T-helper 17 cell (primary cell): ENCODE data around the gene LMTK2. TPM values are rescaled to one million over a fixed set of nuclear protein-coding genes. Genes with fewer than 3 reads are reported as not detected.

Source experiments
- ATAC-seq: fragments of 150-1000 bp; cut with Tn5 transposase; 2 replicates; pipeline ENCODE4 v1.10.0; 2021; ENCODE audit warnings: mild to moderate bottlenecking, moderate library complexity
- DNase-seq, 3 donors: peaks; one replicate each; pipeline versions ENCODE4 v3.0.0 to v3.0.0-alpha.2; 2020 to 2021
- H3K9me3 ChIP-seq: one replicate; pipeline ENCODE4 v1.7.0; 2013; ENCODE audit warnings: low read length, mild to moderate bottlenecking; ENCODE audit not compliant: control insufficient read depth, poor library complexity, severe bottlenecking
- H3K27ac Mint-ChIP-seq: one replicate; pipeline ENCODE4 v1.8.0; 2022; ENCODE audit warnings: mild to moderate bottlenecking, moderate library complexity, mixed read lengths
- H3K27me3 Mint-ChIP-seq: one replicate; pipeline ENCODE4 v1.8.0; 2022; ENCODE audit warnings: mixed read lengths
- H3K36me3 Mint-ChIP-seq: one replicate; pipeline ENCODE4 v1.8.0; 2022; ENCODE audit warnings: low read depth, mixed read lengths
- H3K4me1 Mint-ChIP-seq: one replicate; pipeline ENCODE4 v1.8.0; 2022; ENCODE audit warnings: mild to moderate bottlenecking, mixed read lengths
- H3K4me3 Mint-ChIP-seq: one replicate; pipeline ENCODE4 v1.8.0; 2022; ENCODE audit warnings: mild to moderate bottlenecking, moderate library complexity, mixed read lengths
- total RNA-seq, 4 donors: library from RNA in 2 of 4; stranded (reverse) in 2 of 4; gene quantifications; one replicate each; pipeline ENCODE4 v1.2.3 and lab custom pipeline; 2022 to 2026

The LMTK2 gene
- total RNA-seq, 2 donors from 2014 or later, result 16.6 to 35.0 TPM

DNA sequence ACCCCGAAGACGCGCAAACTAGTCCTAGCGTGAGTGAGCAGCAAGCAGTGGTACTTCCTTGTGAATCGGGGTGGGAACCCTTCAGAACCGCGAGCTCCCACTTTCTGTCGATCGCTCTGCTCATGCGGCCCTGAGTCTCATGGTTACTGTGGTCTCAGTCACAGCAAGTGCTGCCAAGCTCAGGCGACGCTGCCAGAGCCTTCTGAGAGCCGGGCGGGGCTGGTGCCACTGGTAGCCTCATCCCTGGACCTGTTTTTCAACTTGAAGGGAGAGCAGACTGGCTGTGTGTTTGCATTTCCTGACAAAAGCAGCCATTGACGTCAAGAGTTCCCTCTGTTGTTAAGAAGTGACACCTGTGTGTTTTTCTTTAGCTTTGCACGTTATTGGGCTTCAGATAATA is 71.7 kb downstream of the LMTK2 start:
- Mint-ChIP-seq H3K27me3 (no peaks in the 10 kb centered on the region), H3K4me3 (no peak overlapping the region), H3K36me3 (peaks cover 6% of the 10 kb centered on the region), H3K4me1 (peaks cover 7% of the 10 kb centered on the region), H3K27ac (no peak overlapping the region)
- ATAC-seq (no peak), DNase-seq (no peak)
- H3K9me3 ChIP-seq, result no peaks in the 10 kb centered on the region

DNA sequence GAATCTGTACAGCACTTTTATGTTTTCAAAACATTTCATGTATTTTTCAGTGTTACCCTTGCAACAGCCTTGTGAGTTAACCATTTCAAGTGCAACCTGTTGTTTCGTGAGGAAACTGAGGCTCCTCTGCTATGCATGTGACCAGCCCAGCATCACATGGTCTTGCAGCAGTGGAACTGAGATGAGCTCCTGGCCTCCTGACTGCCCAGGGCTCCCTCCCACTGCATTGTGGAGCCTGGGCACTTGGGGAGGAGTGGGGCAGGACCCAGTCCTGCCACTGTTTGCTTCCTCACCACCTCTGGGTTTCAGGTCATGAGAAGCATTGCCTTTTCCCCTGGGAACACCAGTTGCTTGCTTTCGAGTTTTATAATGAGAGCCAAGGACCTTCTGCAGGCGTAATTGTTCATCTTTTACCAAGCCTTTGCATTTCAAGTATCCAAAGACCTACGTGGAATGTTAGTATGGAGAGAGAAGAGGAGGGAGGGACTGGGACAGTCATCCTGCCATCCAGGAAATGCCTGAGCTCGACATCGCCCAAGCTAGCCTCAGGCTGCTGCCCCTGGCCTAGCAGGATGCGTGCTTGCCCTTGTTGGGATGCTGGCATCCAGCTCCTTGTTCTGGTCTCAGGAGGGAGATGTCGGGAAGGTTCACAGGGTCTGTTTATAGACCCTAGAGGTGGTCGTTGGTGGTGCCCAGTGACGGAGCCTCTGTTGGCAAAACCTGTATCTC is 72.3 kb downstream of the LMTK2 start:
- DNase-seq (no peak), ATAC-seq (no peak)
- no peaks in the 10 kb centered on the region for H3K9me3 ChIP-seq
- Mint-ChIP-seq H3K4me3 (no peak overlapping the region), H3K36me3 (peaks cover 6% of the 10 kb centered on the region), H3K27ac (no peak overlapping the region), H3K27me3 (no peaks in the 10 kb centered on the region), H3K4me1 (peaks cover 7% of the 10 kb centered on the region)

DNA sequence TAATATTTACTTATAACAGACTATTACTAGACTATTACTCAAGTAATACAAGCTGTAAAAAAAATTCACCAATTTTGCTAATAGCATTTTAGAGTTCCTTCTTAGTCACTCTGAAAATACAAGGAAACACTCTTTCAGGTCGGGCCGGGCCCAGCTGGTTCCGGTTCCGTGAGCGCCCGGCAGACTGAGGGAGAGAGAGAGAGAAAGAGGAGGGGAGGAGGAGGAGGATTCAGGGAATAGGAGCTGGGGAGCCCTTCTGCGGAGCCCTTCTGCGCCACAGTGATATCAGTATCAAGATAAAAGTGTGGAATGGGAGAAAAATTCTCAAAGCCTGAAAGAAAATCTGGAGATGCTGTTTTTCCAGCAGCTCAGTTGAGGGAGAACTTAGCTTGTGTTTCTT is 74.1 kb downstream of the LMTK2 start:
- DNase-seq (no peak), ATAC-seq (no peak)
- Mint-ChIP-seq H3K27me3 (no peaks in the 10 kb centered on the region), H3K4me3 (no peak overlapping the region), H3K27ac (no peak overlapping the region), H3K4me1 (peaks cover 2% of the 10 kb centered on the region), H3K36me3 (no peaks in the 10 kb centered on the region)
- H3K9me3 ChIP-seq, result no peaks in the 10 kb centered on the region

DNA sequence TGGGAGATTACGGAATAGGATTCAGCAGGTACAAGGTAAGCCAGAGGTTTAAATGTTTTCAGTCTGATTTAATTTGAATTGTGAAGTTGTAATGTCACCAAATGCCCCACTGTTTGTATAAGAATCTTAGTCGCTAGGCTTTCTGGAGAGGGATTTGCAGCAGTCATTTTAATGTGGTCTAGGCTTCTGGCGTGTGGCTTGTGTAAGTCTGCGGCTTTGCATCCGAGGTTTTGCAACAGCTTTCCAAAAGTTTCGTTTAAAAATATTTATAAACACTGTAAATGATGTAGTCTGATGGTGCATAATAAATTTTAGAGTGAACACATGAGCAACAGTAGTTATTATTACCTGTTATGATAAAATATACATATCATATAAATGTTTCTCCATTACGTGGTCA is 78.4 kb downstream of the LMTK2 start:
- ATAC-seq, result no peak

DNA sequence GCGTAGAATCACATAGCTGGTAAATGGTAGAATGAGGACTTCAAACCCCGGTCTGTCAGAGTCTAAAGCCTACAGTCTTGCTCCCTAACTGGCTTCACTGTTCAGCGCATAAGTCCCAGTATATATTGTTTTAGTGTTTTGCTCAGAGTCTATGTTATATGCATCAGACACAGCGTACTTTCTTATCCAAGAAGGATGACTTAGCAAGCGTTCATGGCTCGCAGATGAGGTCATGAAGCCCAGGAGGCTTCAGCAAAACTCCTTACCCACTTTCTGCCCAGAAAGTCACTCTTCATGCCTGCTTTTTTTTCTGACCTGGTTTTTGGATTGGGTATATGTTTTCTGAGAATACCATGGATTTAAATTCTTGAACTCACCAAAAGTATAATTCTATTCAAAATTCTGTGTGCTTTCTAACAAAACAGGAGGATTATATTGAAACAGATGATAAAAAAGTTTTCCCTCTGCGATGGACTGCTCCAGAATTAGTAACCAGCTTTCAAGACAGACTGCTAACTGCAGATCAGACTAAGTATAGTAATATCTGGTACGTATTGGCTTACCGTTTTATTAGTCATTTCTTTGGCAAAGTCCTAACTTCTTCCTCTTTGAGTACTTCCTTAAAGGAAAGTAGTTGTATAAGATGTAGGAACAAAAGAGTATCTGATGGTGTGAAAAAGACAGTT is 79.9 kb downstream of the LMTK2 start:
- Mint-ChIP-seq H3K27me3 (no peaks in the 10 kb centered on the region), H3K4me3 (no peak overlapping the region), H3K36me3 (peaks cover 7% of the 10 kb centered on the region), H3K4me1 (peaks cover 7% of the 10 kb centered on the region), H3K27ac (no peak overlapping the region)
- DNase-seq (no peak), ATAC-seq (no peak)
- no peaks in the 10 kb centered on the region for H3K9me3 ChIP-seq

More for the DNA sequence above, 78.4 kb downstream of the LMTK2 start:
- no peak overlapping the region for H3K4me3 Mint-ChIP-seq
- H3K9me3 ChIP-seq, result no peaks in the 10 kb centered on the region
- DNase-seq, result no peak
- H3K4me1 Mint-ChIP-seq, result peaks cover 5% of the 10 kb centered on the region
- H3K36me3 Mint-ChIP-seq, result peaks cover 5% of the 10 kb centered on the region
- H3K27me3 Mint-ChIP-seq, result no peaks in the 10 kb centered on the region
- H3K27ac Mint-ChIP-seq, result no peak overlapping the region

DNA sequence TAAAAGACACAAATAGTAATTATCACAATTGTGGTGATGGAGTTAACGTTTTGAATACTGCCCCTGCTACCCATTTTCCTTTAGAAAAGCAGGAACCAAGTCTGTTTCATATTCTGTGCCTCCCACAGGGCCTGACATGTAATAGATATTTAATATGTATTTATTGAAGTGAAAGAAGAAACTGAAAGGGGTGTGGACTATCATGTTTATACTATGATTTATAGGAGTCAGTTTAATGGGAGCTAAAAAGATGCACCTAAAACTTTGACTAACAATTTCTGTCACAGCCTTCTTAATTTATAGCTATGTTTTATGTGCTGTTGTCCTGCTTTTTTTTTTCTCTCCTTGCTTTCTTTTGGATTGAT is 80.5 kb downstream of the LMTK2 start:
- H3K27ac Mint-ChIP-seq, result peak overlapping the region; percentile 3
- no peak overlapping the region for H3K4me3 Mint-ChIP-seq
- peaks cover 6% of the 10 kb centered on the region for H3K4me1 Mint-ChIP-seq
- DNase-seq, result no peak
- H3K36me3 Mint-ChIP-seq, result peaks cover 7% of the 10 kb centered on the region
- H3K9me3 ChIP-seq, result no peaks in the 10 kb centered on the region
- no peak for ATAC-seq
- no peaks in the 10 kb centered on the region for H3K27me3 Mint-ChIP-seq

DNA sequence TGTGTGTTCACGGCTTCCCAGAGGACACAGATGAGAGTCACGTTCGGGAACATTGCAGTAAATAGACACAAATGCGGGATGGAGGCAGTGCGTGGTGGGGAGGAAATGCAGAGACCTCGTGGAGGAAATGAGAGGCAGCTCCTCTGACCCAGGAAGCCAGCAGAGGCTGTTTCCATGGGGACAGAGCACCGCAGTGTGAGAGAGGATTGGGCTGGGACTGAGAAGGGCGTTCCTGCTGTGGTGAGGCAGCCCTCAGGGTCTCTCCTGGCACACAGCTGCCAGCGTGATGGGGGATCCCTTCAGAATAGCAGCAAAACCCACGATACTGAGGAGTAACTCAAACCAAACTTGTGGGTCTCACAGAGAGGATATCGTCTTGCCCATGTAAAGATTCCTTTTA is 82.9 kb downstream of the LMTK2 start:
- Mint-ChIP-seq H3K27me3 (no peaks in the 10 kb centered on the region), H3K36me3 (peaks cover 7% of the 10 kb centered on the region), H3K27ac (peak overlapping the region; percentile 1), H3K4me1 (peaks cover 5% of the 10 kb centered on the region), H3K4me3 (no peak overlapping the region)
- no peak for ATAC-seq
- no peaks in the 10 kb centered on the region for H3K9me3 ChIP-seq
- no peak for DNase-seq

DNA sequence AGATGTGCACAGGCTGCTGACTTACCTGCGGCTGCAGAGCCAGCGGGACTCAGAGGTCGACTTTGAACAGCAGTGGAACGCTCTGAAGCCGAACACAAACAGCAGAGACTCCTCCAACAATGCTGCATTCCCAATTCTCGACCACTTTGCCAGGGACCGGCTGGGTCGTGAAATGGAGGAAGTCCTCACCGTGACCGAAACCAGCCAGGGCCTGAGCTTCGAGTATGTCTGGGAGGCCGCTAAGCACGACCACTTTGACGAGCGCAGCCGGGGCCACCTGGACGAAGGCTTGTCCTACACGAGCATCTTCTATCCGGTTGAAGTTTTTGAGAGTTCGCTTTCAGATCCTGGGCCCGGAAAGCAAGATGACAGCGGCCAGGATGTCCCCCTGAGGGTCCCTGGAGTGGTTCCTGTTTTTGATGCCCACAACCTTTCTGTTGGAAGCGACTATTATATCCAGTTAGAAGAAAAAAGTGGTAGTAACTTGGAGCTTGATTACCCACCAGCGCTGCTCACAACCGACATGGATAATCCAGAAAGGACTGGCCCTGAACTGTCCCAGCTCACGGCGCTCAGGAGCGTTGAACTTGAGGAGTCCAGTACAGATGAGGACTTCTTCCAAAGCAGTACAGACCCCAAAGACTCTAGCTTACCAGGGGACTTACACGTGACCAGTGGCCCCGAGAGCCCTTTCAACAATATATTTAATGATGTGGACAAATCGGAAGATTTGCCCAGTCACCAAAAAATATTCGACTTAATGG is 85.2 kb downstream of the LMTK2 start:
- Mint-ChIP-seq H3K4me3 (no peak overlapping the region), H3K27ac (peak overlapping the region; percentile 19), H3K27me3 (no peaks in the 10 kb centered on the region), H3K36me3 (peaks cover 7% of the 10 kb centered on the region), H3K4me1 (peaks cover 9% of the 10 kb centered on the region)
- DNase-seq, result no peak
- no peaks in the 10 kb centered on the region for H3K9me3 ChIP-seq
- no peak for ATAC-seq

DNA sequence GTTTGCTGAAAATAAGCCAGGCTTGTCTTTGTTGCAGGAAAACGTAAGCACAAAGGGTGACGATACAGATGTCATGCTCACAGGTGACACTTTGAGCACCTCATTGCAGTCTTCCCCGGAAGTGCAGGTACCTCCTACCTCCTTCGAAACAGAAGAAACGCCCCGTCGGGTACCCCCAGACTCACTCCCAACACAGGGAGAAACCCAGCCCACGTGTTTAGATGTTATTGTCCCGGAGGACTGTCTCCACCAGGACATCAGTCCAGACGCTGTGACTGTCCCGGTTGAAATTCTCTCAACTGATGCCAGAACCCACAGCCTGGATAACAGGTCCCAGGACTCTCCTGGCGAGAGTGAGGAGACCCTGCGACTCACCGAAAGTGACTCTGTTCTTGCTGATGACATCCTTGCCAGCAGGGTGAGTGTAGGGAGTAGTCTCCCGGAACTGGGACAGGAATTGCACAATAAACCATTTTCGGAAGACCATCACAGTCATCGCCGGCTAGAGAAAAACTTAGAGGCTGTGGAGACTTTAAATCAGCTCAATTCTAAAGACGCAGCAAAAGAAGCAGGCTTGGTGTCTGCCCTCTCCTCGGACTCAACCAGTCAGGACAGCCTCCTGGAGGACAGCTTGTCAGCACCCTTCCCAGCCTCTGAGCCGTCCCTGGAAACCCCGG is 86.3 kb downstream of the LMTK2 start:
- Mint-ChIP-seq H3K36me3 (peaks cover 6% of the 10 kb centered on the region), H3K4me3 (no peak overlapping the region), H3K27me3 (no peaks in the 10 kb centered on the region), H3K27ac (no peak overlapping the region), H3K4me1 (peaks cover 9% of the 10 kb centered on the region)
- ATAC-seq (no peak), DNase-seq (no peak)
- H3K9me3 ChIP-seq, result no peaks in the 10 kb centered on the region

DNA sequence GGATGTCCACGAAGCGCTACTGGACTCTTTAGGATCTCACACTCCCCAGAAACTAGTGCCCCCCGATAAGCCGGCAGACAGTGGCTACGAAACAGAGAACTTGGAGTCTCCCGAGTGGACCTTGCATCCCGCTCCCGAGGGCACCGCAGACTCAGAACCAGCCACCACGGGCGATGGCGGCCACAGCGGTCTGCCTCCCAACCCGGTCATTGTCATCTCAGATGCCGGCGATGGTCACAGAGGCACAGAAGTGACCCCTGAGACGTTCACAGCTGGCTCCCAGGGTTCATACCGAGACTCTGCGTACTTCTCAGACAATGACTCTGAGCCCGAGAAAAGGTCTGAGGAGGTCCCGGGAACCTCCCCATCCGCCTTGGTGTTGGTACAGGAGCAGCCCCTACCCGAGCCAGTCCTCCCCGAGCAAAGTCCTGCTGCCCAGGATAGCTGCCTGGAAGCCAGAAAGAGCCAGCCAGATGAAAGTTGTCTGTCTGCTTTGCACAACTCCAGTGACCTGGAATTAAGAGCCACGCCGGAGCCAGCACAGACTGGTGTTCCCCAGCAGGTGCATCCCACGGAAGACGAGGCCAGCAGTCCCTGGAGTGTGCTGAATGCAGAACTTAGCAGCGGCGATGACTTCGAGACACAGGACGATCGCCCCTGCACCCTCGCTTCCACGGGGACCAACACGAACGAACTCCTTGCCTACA is 87.0 kb downstream of the LMTK2 start:
- Mint-ChIP-seq H3K4me1 (peaks cover 9% of the 10 kb centered on the region), H3K27me3 (no peaks in the 10 kb centered on the region), H3K4me3 (no peak overlapping the region), H3K36me3 (peaks cover 4% of the 10 kb centered on the region), H3K27ac (no peak overlapping the region)
- no peak for ATAC-seq
- H3K9me3 ChIP-seq, result no peaks in the 10 kb centered on the region
- DNase-seq, result no peak

DNA sequence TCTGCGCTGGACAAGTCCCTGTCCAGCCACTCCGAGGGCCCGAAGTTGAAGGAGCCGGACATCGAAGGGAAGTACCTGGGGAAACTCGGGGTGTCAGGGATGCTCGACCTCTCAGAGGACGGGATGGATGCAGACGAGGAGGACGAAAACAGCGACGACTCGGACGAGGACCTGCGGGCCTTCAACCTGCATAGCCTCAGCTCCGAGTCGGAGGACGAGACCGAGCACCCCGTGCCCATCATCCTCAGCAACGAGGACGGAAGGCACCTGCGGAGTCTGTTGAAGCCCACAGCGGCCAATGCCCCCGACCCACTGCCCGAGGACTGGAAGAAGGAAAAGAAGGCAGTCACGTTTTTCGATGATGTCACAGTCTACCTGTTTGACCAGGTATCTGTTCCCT is 87.5 kb downstream of the LMTK2 start:
- H3K9me3 ChIP-seq, result no peaks in the 10 kb centered on the region
- ATAC-seq (no peak), DNase-seq (no peak)
- no peak overlapping the region for H3K4me3 Mint-ChIP-seq
- H3K4me1 Mint-ChIP-seq, result peaks cover 9% of the 10 kb centered on the region
- H3K36me3 Mint-ChIP-seq, result peaks cover 4% of the 10 kb centered on the region
- no peak overlapping the region for H3K27ac Mint-ChIP-seq
- H3K27me3 Mint-ChIP-seq, result no peaks in the 10 kb centered on the region

DNA sequence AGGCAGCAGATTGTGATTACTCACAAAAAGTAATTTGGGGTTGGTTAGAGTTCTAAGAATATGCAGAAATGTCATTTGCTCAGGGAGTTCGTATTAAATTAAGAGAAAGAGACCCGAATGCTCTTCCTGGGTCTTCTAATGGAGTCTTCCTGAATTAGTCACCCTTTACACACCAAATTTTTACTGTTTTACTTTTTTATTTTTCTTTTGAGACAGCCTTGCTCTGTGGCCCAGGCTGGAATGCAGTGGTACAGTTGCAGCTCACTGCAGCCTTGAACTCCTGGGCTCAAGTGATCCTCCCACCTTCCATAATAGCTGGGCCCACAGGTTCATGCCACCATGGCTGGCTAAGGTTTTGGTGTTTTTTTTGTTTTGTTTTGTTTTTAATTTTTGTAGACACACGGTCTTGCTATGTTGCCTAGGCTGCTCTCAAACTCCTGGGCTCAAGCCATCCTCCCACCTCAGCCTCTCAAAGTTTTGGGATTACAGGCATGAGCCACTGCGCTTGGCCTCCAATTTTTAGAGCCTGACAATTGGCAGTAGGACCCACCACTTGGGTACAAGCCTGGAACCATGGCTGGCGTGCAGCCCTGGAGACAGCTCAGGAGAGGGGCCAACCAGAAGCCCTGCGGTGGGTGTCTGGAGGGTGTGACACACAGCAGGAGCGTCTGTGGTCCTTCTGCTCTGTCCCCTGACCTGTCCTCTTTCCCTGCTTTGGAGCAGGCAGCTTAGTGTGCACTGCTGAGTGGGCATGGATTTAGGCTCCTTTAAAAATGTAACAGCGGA is 88.2 kb downstream of the LMTK2 start:
- no peak for DNase-seq
- H3K4me3 Mint-ChIP-seq, result no peak overlapping the region

More for the DNA sequence above, 88.2 kb downstream of the LMTK2 start:
- H3K27me3 Mint-ChIP-seq, result no peaks in the 10 kb centered on the region
- peak overlapping the region; percentile 51 for H3K27ac Mint-ChIP-seq
- no peaks in the 10 kb centered on the region for H3K9me3 ChIP-seq
- peaks cover 4% of the 10 kb centered on the region for H3K36me3 Mint-ChIP-seq
- H3K4me1 Mint-ChIP-seq, result peaks cover 6% of the 10 kb centered on the region
- no peak for ATAC-seq
